HepG2 (cell line): Measurements from ENCODE around the gene MTFP1. TPM values are rescaled to one million over a fixed set of nuclear protein-coding genes. Genes with fewer than 3 reads are reported as not detected.

ENCODE experiments used
- ATF3 ChIP-seq: sonication (generic); formaldehyde crosslinking; IDR thresholded peaks from 2 replicates; pipeline ENCODE4 v1.4.0; 2020; ENCODE audit warnings: missing genetic modification reagents
- BRCA1 ChIP-seq: sonication (generic); formaldehyde crosslinking; IDR thresholded peaks from 2 replicates; pipeline ENCODE4 v1.4.0; 2020; ENCODE audit warnings: missing genetic modification reagents
- GATA4 ChIP-seq: sonication (generic); IDR thresholded peaks from 2 replicates; pipeline ENCODE4 v1.6.1; 2016; ENCODE audit warnings: antibody characterized with exemption, low read depth, borderline replicate concordance
- HMG20B ChIP-seq: conservative IDR thresholded peaks from 2 replicates; pipeline ENCODE4 v1.6.1; 2016; ENCODE audit warnings: missing genetic modification reagents, missing compliant biosample characterization
- JUN ChIP-seq: sonication (generic); formaldehyde crosslinking; IDR thresholded peaks from 2 replicates; pipeline ENCODE4 v1.4.0; 2020; ENCODE audit warnings: mild to moderate bottlenecking, missing genetic modification reagents
- MBD4 ChIP-seq: IDR thresholded peaks from 2 replicates; pipeline ENCODE4 v1.6.1; 2012; ENCODE audit warnings: low read length, inconsistent platforms, borderline replicate concordance
- NFAT5 ChIP-seq: sonication (generic); formaldehyde crosslinking; IDR thresholded peaks from 2 replicates; pipeline ENCODE4 v1.4.0; 2020; ENCODE audit warnings: missing genetic modification reagents
- REST ChIP-seq, 2 experiments: IDR thresholded peaks; 2 replicates each; pipeline ENCODE4 v1.6.1; 2011 to 2012; ENCODE audit warnings: low read length in 2 of 2, borderline replicate concordance in 1 of 2, low read depth in 1 of 2, mild to moderate bottlenecking in 1 of 2, moderate library complexity in 1 of 2
- SNAPC4 ChIP-seq: sonication (generic); formaldehyde crosslinking; IDR thresholded peaks from 2 replicates; pipeline ENCODE4 v1.4.0; 2020; ENCODE audit warnings: mild to moderate bottlenecking, missing genetic modification reagents
- ZNF574 ChIP-seq: sonication (generic); formaldehyde crosslinking; IDR thresholded peaks from 2 replicates; pipeline ENCODE4 v1.4.0; 2020; ENCODE audit warnings: missing genetic modification reagents
- ZNF713 ChIP-seq: sonication (generic); formaldehyde crosslinking; IDR thresholded peaks from 2 replicates; pipeline ENCODE4 v1.4.0; 2020; ENCODE audit warnings: mild to moderate bottlenecking, missing genetic modification reagents
- polyA plus RNA-seq, 8 experiments: library from polyadenylated mRNA; depleted of rRNA in 3 of 8; stranded (reverse) in 7 of 8; unstranded in 1 of 8; fragments of >200 nt; fragmentation: Illumina TruSeq in 4 of 8; extraction: Trizol in 4 of 8; gene quantifications; 2 replicates each; pipeline versions ENCODE4 v1.2.1 to v1.2.3, GENCODE V29; 2011 to 2016; ENCODE audit warnings: low read depth in 4 of 8, missing spikeins in 1 of 8, mixed read lengths in 1 of 8; ENCODE audit not compliant: insufficient read depth in 1 of 8
- total RNA-seq, 5 experiments: library from RNA; depleted of rRNA; stranded (reverse); fragments of >200 nt; fragmentation: Illumina TruSeq; extraction: Trizol; gene quantifications; 2 replicates each; pipeline ENCODE4 v1.2.3, GENCODE V29; 2016; ENCODE audit warnings: low read depth in 1 of 5

The MTFP1 gene
- total and polyA plus RNA-seq, 2 of the 13 experiments (the other 11 are each of a cell fraction or from before 2014, with no cell fraction given) = 29.5 to 45.6 TPM

GRCh38 chr22:30423959-30424533 lies 1.5 kb upstream of the MTFP1 start (continued):
- TF ChIP-seq ZNF574 (CRISPR knock-in tag) = peak; percentile 85
- TF ChIP-seq HMG20B (CRISPR knock-in tag) = 0 out of 2 replicates have a peak, but pooled peaks have one; percentile 24
- no peak for TF ChIP-seq GATA4
- no peak for TF ChIP-seq ZNF713 (CRISPR knock-in tag)
- no peak; the same call in 1 of the 2 replicates for TF ChIP-seq NFAT5 (CRISPR knock-in tag)
- TF ChIP-seq BRCA1 (CRISPR knock-in tag) = no peak
- no peak for TF ChIP-seq ATF3 (CRISPR knock-in tag)
- TF ChIP-seq SNAPC4 (CRISPR knock-in tag) = no peak
- no peak for TF ChIP-seq MBD4
- no peak for TF ChIP-seq JUN (CRISPR knock-in tag)
- no peak; a peak in 1 of 4 replicates for TF ChIP-seq REST (IDR thresholded peaks at IDR 0.05; ENCODE audit: borderline replicate concordance in 1 of 2, low read depth in 1 of 2, low read length in 2 of 2)
